ENCODE measurements around the gene RFXANK. TPM values are rescaled to one million over a fixed set of nuclear protein-coding genes. Genes with fewer than 3 reads are reported as not detected.
A peak's percentile ranks its signal among the peaks of the same experiment; 100 is the strongest.

RFXANK gene
- total and polyA plus RNA-seq, 9 of the 15 experiments (the other 6 are each of a cell fraction or from before 2014, with no cell fraction given): 68.6 to 181 (median 150) TPM

GRCh38 chr19:19202707-19203011, 10.6 kb downstream of the RFXANK start (continued):
- TF ChIP-seq, protein P1, sequence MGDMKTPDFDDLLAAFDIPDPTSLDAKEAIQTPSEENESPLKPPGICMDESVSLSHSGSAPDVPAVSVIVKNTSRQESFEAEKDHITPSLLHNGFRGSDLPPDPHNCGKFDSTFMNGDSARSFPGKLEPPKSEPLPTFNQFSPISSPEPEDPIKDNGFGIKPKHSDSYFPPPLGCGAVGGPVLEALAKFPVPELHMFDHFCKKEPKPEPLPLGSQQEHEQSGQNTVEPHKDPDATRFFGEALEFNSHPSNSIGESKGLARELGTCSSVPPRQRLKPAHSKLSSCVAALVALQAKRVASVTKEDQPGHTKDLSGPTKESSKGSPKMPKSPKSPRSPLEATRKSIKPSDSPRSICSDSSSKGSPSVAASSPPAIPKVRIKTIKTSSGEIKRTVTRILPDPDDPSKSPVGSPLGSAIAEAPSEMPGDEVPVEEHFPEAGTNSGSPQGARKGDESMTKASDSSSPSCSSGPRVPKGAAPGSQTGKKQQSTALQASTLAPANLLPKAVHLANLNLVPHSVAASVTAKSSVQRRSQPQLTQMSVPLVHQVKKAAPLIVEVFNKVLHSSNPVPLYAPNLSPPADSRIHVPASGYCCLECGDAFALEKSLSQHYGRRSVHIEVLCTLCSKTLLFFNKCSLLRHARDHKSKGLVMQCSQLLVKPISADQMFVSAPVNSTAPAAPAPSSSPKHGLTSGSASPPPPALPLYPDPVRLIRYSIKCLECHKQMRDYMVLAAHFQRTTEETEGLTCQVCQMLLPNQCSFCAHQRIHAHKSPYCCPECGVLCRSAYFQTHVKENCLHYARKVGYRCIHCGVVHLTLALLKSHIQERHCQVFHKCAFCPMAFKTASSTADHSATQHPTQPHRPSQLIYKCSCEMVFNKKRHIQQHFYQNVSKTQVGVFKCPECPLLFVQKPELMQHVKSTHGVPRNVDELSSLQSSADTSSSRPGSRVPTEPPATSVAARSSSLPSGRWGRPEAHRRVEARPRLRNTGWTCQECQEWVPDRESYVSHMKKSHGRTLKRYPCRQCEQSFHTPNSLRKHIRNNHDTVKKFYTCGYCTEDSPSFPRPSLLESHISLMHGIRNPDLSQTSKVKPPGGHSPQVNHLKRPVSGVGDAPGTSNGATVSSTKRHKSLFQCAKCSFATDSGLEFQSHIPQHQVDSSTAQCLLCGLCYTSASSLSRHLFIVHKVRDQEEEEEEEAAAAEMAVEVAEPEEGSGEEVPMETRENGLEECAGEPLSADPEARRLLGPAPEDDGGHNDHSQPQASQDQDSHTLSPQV (IDR thresholded peaks at IDR 0.05): no peak

GRCh38 chr19:19203012-19203856, 11.2 kb downstream of the RFXANK start, which contains the start of gene NR2C2AP:
NR2C2AP (minus strand) TSS chr19:19203414; CDS start chr19:19203060, 354 bp downstream.
- DNase-seq (ENCODE audit: extremely low read depth in 1 of 4, low spot score in 3 of 4): peak; percentile 95 to 98 (median 96)
- FAIRE-seq: peak; percentile 98
- H3K4me1 ChIP-seq (replicated peaks in 1 of 2; ENCODE audit: control insufficient read depth in 2 of 2, insufficient read depth in 2 of 2, low read length in 2 of 2): peaks cover 12 to 33% of the 10 kb centered on the region in 2 experiments; a peak in 4 of 5 replicates
- TF ChIP-seq FIP1L1 (IDR thresholded peaks at IDR 0.05; ENCODE audit: low read depth, low read length, poor library complexity, severe bottlenecking) (peak; percentile 51), CREM (IDR thresholded peaks at IDR 0.05; ENCODE audit: low read depth) (peak; percentile 62; the same call in 1 of the 2 replicates), ATF3 (IDR thresholded peaks at IDR 0.05) (no peak), ATF3 (CRISPR knock-in tag; conservative IDR thresholded peaks at IDR 0.05) (no peak), HMG20A (CRISPR knock-in tag; conservative IDR thresholded peaks at IDR 0.05) (no peak), CREB1 (IDR thresholded peaks at IDR 0.05) (peak; percentile 66), CREB1 (CRISPR knock-in tag; IDR thresholded peaks at IDR 0.05) (no peak), ETV6 (IDR thresholded peaks at IDR 0.05; ENCODE audit: borderline replicate concordance in 1 of 2, low read depth in 2 of 2, low read length in 1 of 2) (no peak), ETV6 (CRISPR knock-in tag; IDR thresholded peaks at IDR 0.05; ENCODE audit: borderline replicate concordance) (no peak), RCOR1 (IDR thresholded peaks at IDR 0.05; ENCODE audit: borderline replicate concordance in 1 of 2, low read depth in 2 of 2, low read length in 2 of 2) (peak; percentile 66 to 93), GTF2E2 (tag; IDR thresholded peaks at IDR 0.05) (no peak; the same call in 1 of the 2 replicates), DLX4 (CRISPR knock-in tag; IDR thresholded peaks at IDR 0.05) (no peak), SLC30A9 (CRISPR knock-in tag; IDR thresholded peaks at IDR 0.05) (no peak), ZNF431 (CRISPR knock-in tag; IDR thresholded peaks at IDR 0.05) (no peak)

More at GRCh38 chr19:19203012-19203856, 11.2 kb downstream of the RFXANK start, which contains the start of gene NR2C2AP:
- H3K9ac ChIP-seq (ENCODE audit: insufficient read depth in 1 of 2, low read depth in 2 of 2, low read length in 2 of 2): peak within 1 kb of the TSS; percentile 84 to 91
- H2AFZ ChIP-seq (ENCODE audit: low read depth, low read length): peak within 1 kb of the TSS; percentile 63
- peaks cover 20% of the 10 kb centered on the region for H3K79me2 ChIP-seq (ENCODE audit: control insufficient read depth, insufficient read depth, low read length)
- H3K9me1 ChIP-seq (ENCODE audit: control insufficient read depth, insufficient read depth, low read length): peaks cover 4% of the 10 kb centered on the region
- in situ Hi-C loops (cut with MboI): no loop called here
- peak within 1 kb of the TSS; percentile 43 for H3K4me3 ChIP-seq
- H3K4me2 ChIP-seq (ENCODE audit: insufficient read depth, low read length): peak within 1 kb of the TSS; percentile 90
- H3K27me3 ChIP-seq (ENCODE audit: control insufficient read depth in 2 of 2, insufficient read depth in 2 of 2, low read length in 2 of 2): no peaks in the 10 kb centered on the region
- intact Hi-C loops (cut with micrococcal nuclease): no loop called here
- POLR2A ChIA-PET: interaction anchor here (0.6 to 1.4 kb wide), 10 partner anchors 9 to 673 kb away, joined by 3 to 7 read pairs (median 4); partner anchors contain the start of gene MEF2B
- H3K36me3 ChIP-seq (ENCODE audit: control insufficient read depth, insufficient read depth, low read length): peaks cover 35% of the 10 kb centered on the region; the same call in 2 of the 3 replicates
- CTCF ChIA-PET (ENCODE audit: low intra/inter-chr PET ratio): no interaction called here
- WGBS (ENCODE audit: insufficient coverage, low coverage, missing lambda C conversion rate): under 1% methylated on average over 57 of the region's 60 CpGs
- peak; percentile 94 for ATAC-seq
- H3K27ac ChIP-seq (ENCODE audit: extremely low read depth, low read depth, low read length): peak within 1 kb of the TSS; percentile 79
- no peaks in the 10 kb centered on the region for H3K9me3 ChIP-seq (replicated peaks; ENCODE audit: control insufficient read depth, insufficient read depth, low read depth, low read length)
- H4K20me1 ChIP-seq (replicated peaks; ENCODE audit: control insufficient read depth, insufficient read depth, low read length): no peaks in the 10 kb centered on the region
- BruUV-seq (replicated peaks): TSS peak; percentile 92

Measured in K562 (cell line).